Measurements from ENCODE around the gene PPA2.

Gene PPA2

DNA sequence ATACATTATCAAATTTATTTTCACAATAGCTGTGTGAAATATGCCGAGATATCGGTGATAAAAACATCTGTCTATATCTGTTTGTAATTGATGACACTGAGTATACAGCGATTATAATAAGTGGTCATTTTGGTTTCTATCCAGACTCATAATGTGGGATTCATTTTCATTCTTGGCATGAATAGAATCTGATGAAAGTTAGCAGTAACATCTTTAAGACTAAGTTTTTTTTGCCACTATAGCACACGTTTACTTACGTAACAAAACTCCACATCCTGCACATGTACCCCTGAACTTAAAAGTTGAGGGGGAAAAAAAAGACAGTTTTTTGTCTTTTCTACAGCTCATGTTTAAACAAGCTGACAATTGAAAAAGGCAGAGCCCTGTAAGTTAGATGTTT is 86.4 kb downstream of the PPA2 start:
- peaks cover 3% of the 10 kb centered on the region; the same call in 1 of the 2 replicates for H3K36me3 ChIP-seq (ENCODE audit: control insufficient read depth, low read length)
- H3K27ac ChIP-seq (ENCODE audit: low read depth, low read length), result no peak overlapping the region
- no peaks in the 10 kb centered on the region for H3K9me3 ChIP-seq (ENCODE audit: control insufficient read depth, insufficient read depth, low read length)
- no peaks in the 10 kb centered on the region for H3K27me3 ChIP-seq (ENCODE audit: control insufficient read depth, low read length)
- H3F3A ChIP-seq (ENCODE audit: control insufficient read depth, insufficient read depth), result no peaks in the 10 kb centered on the region
- no peaks in the 10 kb centered on the region for H3K9me2 ChIP-seq (replicated peaks; ENCODE audit: control insufficient read depth, low read length)
- H3K79me2 ChIP-seq (ENCODE audit: control insufficient read depth, low read length), result no peaks in the 10 kb centered on the region
- H3K4me1 ChIP-seq (ENCODE audit: control insufficient read depth, low read length), result no peaks in the 10 kb centered on the region
- H4K20me1 ChIP-seq (ENCODE audit: control insufficient read depth, insufficient read depth, low read depth, low read length), result no peaks in the 10 kb centered on the region
- H3K4me2 ChIP-seq (ENCODE audit: low read length), result no peak overlapping the region
- H3K4me3 ChIP-seq (ENCODE audit: low read length), result no peak overlapping the region
- TF ChIP-seq EZH2phosphoT487 (IDR thresholded peaks at IDR 0.05; ENCODE audit: borderline replicate concordance, low read length), result no peak
- TF ChIP-seq, protein P1, sequence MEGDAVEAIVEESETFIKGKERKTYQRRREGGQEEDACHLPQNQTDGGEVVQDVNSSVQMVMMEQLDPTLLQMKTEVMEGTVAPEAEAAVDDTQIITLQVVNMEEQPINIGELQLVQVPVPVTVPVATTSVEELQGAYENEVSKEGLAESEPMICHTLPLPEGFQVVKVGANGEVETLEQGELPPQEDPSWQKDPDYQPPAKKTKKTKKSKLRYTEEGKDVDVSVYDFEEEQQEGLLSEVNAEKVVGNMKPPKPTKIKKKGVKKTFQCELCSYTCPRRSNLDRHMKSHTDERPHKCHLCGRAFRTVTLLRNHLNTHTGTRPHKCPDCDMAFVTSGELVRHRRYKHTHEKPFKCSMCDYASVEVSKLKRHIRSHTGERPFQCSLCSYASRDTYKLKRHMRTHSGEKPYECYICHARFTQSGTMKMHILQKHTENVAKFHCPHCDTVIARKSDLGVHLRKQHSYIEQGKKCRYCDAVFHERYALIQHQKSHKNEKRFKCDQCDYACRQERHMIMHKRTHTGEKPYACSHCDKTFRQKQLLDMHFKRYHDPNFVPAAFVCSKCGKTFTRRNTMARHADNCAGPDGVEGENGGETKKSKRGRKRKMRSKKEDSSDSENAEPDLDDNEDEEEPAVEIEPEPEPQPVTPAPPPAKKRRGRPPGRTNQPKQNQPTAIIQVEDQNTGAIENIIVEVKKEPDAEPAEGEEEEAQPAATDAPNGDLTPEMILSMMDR (IDR thresholded peaks at IDR 0.05; ENCODE audit: low read depth, low read length, poor library complexity, severe bottlenecking), result no peak

DNA sequence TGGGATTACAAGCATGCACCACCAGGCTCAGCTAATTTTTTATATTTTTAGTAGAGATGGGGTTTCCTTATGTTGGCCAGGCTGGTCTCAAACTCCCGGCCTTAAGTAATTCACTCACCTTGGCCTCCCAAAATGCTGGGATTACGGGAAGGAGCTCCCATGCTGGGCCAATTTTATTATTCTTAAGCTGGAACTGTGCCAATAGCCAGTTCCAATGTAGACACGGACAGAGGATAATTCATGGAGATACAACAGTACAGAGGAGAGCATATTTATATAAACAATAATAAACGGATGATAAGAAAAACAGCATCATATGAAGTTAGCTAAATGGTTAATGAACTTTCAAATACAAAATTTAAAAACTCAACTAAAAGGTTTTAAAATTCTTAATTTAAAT is 87.8 kb downstream of the PPA2 start:
- H3K9me2 ChIP-seq (replicated peaks; ENCODE audit: control insufficient read depth, low read length), result no peaks in the 10 kb centered on the region
- TF ChIP-seq EZH2phosphoT487 (IDR thresholded peaks at IDR 0.05; ENCODE audit: borderline replicate concordance, low read length), result no peak
- TF ChIP-seq, protein P1 (IDR thresholded peaks at IDR 0.05; ENCODE audit: low read depth, low read length, poor library complexity, severe bottlenecking), result no peak
- no peaks in the 10 kb centered on the region for H3K9me3 ChIP-seq (ENCODE audit: control insufficient read depth, insufficient read depth, low read length)
- no peaks in the 10 kb centered on the region for H4K20me1 ChIP-seq (ENCODE audit: control insufficient read depth, insufficient read depth, low read depth, low read length)
- no peaks in the 10 kb centered on the region for H3K27me3 ChIP-seq (ENCODE audit: control insufficient read depth, low read length)
- peaks cover 3% of the 10 kb centered on the region; the same call in 1 of the 2 replicates for H3K36me3 ChIP-seq (ENCODE audit: control insufficient read depth, low read length)
- H3K4me1 ChIP-seq (ENCODE audit: control insufficient read depth, low read length), result no peaks in the 10 kb centered on the region
- no peaks in the 10 kb centered on the region for H3K79me2 ChIP-seq (ENCODE audit: control insufficient read depth, low read length)
- no peak overlapping the region for H3K4me3 ChIP-seq (ENCODE audit: low read length)
- H3K4me2 ChIP-seq (ENCODE audit: low read length), result no peak overlapping the region
- no peak overlapping the region for H3K27ac ChIP-seq (ENCODE audit: low read depth, low read length)
- no peaks in the 10 kb centered on the region for H3F3A ChIP-seq (ENCODE audit: control insufficient read depth, insufficient read depth)

DNA sequence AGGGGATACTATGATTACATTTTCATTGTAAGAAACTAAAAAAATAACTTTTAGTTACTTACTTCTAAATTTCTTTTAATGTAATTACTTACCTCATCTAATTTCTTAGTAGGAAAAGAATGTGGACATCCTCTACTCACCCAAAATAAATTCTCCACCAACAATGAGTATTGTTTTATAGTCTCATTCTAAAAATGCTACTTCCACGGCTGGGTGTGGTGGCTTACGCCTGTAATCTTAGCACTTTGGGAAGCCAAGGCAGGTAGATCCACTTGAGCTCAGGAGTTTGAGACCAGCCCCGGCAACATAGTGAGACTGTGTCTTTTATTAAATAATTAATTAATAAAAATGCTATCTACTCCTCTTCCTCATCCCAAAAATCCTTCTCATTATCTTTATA is 99.8 kb downstream of the PPA2 start:
- H3K4me1 ChIP-seq (ENCODE audit: control insufficient read depth, low read length), result no peaks in the 10 kb centered on the region
- H3K36me3 ChIP-seq (ENCODE audit: control insufficient read depth, low read length), result no peaks in the 10 kb centered on the region
- H3K9me2 ChIP-seq (replicated peaks; ENCODE audit: control insufficient read depth, low read length), result no peaks in the 10 kb centered on the region
- no peaks in the 10 kb centered on the region for H3K27me3 ChIP-seq (ENCODE audit: control insufficient read depth, low read length)
- TF ChIP-seq, protein P1 (IDR thresholded peaks at IDR 0.05; ENCODE audit: low read depth, low read length, poor library complexity, severe bottlenecking), result no peak
- TF ChIP-seq EZH2phosphoT487 (IDR thresholded peaks at IDR 0.05; ENCODE audit: borderline replicate concordance, low read length), result no peak
- no peaks in the 10 kb centered on the region for H4K20me1 ChIP-seq (ENCODE audit: control insufficient read depth, insufficient read depth, low read depth, low read length)
- H3K79me2 ChIP-seq (ENCODE audit: control insufficient read depth, low read length), result no peaks in the 10 kb centered on the region
- no peak overlapping the region for H3K4me2 ChIP-seq (ENCODE audit: low read length)
- no peaks in the 10 kb centered on the region for H3F3A ChIP-seq (ENCODE audit: control insufficient read depth, insufficient read depth)
- no peaks in the 10 kb centered on the region for H3K9me3 ChIP-seq (ENCODE audit: control insufficient read depth, insufficient read depth, low read length)
- H3K4me3 ChIP-seq (ENCODE audit: low read length), result no peak overlapping the region
- no peak overlapping the region for H3K27ac ChIP-seq (ENCODE audit: low read depth, low read length)

GRCh38 chr4:105373324-105373723 is 100.5 kb downstream of the PPA2 start:
- no peak for TF ChIP-seq EZH2phosphoT487 (IDR thresholded peaks at IDR 0.05; ENCODE audit: borderline replicate concordance, low read length)
- TF ChIP-seq, protein P1 (IDR thresholded peaks at IDR 0.05; ENCODE audit: low read depth, low read length, poor library complexity, severe bottlenecking), result no peak
- no peak overlapping the region for H3K4me2 ChIP-seq (ENCODE audit: low read length)
- no peak overlapping the region for H3K4me3 ChIP-seq (ENCODE audit: low read length)
- no peaks in the 10 kb centered on the region for H3K36me3 ChIP-seq (ENCODE audit: control insufficient read depth, low read length)
- no peak overlapping the region for H3K27ac ChIP-seq (ENCODE audit: low read depth, low read length)
- no peaks in the 10 kb centered on the region for H3K9me2 ChIP-seq (replicated peaks; ENCODE audit: control insufficient read depth, low read length)
- H4K20me1 ChIP-seq (ENCODE audit: control insufficient read depth, insufficient read depth, low read depth, low read length), result no peaks in the 10 kb centered on the region
- H3K79me2 ChIP-seq (ENCODE audit: control insufficient read depth, low read length), result no peaks in the 10 kb centered on the region
- no peaks in the 10 kb centered on the region for H3K27me3 ChIP-seq (ENCODE audit: control insufficient read depth, low read length)
- no peaks in the 10 kb centered on the region for H3K4me1 ChIP-seq (ENCODE audit: control insufficient read depth, low read length)
- no peaks in the 10 kb centered on the region for H3F3A ChIP-seq (ENCODE audit: control insufficient read depth, insufficient read depth)
- no peaks in the 10 kb centered on the region for H3K9me3 ChIP-seq (ENCODE audit: control insufficient read depth, insufficient read depth, low read length)

Data from DOHH2 (cell line).